ENCODE measurements around the gene QSER1. TPM values are rescaled to one million over a fixed set of nuclear protein-coding genes. Genes with fewer than 3 reads are reported as not detected.
"Not testable (repeated sequence)": the region's sequence is repeated elsewhere in the genome, so short reads cannot be mapped to it uniquely, and the experiment has no call there.

The QSER1 gene
- total and polyA plus RNA-seq, 2 experiments from 2014 or later: 4.5 to 32.1 TPM

DNA sequence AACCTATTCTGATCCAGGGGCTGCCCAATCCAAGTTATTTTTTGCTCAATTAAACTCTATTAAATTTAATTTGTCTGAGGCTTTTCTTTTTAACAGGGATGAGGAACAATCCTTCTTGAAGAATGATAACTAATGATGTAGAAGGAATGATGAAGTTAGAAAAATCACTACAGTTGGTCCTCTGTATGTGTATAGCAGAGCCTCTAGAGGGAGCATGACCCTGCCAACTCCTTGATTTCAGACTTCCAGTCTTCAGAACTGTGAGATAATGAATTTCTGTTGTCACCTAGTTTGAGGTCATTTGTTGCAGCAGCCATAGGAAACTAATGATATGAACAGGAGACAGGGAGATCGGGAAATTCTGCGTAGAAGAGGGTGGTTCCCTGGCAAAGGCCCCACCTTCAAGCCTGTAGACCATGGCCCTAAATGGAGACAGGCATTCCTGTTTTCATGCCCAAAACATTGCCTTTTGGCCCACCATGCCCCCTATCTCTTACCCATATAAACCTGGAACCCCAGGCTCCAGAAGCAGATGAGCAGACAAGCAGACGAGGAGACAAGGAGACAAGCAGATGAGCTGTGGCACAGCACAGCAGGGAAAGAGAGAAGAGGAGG lies 7.7 kb upstream of the QSER1 start:
- Histone ChIP-seq H3K4me1 (ENCODE audit: low read depth) (no peaks in the 10 kb centered on the region), H3K36me3 (no peaks in the 10 kb centered on the region), H3K9me3 (ENCODE audit: low read depth) (no peaks in the 10 kb centered on the region), H3K27me3 (no peaks in the 10 kb centered on the region), H3K4me3 (no peak overlapping the region), H3K27ac (no peak overlapping the region)
- TF ChIP-seq, protein P1, sequence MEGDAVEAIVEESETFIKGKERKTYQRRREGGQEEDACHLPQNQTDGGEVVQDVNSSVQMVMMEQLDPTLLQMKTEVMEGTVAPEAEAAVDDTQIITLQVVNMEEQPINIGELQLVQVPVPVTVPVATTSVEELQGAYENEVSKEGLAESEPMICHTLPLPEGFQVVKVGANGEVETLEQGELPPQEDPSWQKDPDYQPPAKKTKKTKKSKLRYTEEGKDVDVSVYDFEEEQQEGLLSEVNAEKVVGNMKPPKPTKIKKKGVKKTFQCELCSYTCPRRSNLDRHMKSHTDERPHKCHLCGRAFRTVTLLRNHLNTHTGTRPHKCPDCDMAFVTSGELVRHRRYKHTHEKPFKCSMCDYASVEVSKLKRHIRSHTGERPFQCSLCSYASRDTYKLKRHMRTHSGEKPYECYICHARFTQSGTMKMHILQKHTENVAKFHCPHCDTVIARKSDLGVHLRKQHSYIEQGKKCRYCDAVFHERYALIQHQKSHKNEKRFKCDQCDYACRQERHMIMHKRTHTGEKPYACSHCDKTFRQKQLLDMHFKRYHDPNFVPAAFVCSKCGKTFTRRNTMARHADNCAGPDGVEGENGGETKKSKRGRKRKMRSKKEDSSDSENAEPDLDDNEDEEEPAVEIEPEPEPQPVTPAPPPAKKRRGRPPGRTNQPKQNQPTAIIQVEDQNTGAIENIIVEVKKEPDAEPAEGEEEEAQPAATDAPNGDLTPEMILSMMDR (IDR thresholded peaks at IDR 0.05; ENCODE audit: low read depth, low read length): peak; percentile 71
- DNase-seq (ENCODE audit: low read depth in 1 of 2, low spot score in 1 of 2): peak; percentile 9 to 35

DNA sequence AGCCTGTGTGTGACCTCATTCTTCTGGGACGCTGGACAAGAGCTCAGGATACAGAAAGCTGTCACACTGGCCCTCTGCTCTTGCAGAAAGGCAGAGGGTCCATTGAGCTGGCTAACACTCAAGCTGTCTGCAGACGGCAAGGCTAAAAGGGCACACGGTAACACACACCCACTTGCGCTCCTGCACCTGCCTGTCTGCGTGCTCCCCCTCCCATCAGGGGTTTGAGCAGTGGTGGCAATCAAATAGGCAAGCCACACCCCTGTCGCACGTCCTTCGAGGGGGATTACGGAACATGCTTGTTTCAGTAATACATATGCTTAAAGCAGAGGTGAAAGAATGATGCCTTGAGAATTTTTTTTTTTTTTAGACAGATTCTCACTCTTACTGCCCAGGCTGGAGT lies 7.1 kb upstream of the QSER1 start:
- no peak for DNase-seq (ENCODE audit: low read depth in 1 of 2, low spot score in 1 of 2)
- H3K36me3 ChIP-seq: no peaks in the 10 kb centered on the region
- no peaks in the 10 kb centered on the region for H3K9me3 ChIP-seq (ENCODE audit: low read depth)
- no peak overlapping the region for H3K27ac ChIP-seq
- H3K4me3 ChIP-seq: no peak overlapping the region
- H3K4me1 ChIP-seq (ENCODE audit: low read depth): no peaks in the 10 kb centered on the region
- TF ChIP-seq, protein P1 (IDR thresholded peaks at IDR 0.05; ENCODE audit: low read depth, low read length): no peak
- no peaks in the 10 kb centered on the region for H3K27me3 ChIP-seq

DNA sequence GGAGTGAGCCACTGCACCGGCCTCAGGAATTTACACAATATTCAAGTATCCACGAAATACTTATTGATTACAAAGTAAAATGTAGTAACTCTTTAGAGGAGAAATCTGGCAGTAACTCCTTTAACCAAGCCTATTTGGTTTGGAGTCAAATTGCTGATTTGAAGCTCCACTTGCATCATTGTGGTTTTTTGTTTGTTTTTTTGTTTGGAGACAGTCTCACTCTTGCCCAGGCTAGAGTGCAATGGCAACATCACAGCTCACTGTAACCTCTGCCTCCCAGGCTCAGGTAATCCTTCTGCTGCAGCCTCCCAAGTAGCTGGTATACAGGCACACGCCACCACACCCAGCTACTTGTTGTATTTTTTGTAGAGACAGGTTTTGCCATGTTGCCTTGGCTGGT lies 6.4 kb upstream of the QSER1 start:
- Histone ChIP-seq H3K4me1 (ENCODE audit: low read depth) (no peaks in the 10 kb centered on the region), H3K27ac (no peak overlapping the region), H3K4me3 (no peak overlapping the region), H3K9me3 (ENCODE audit: low read depth) (no peaks in the 10 kb centered on the region), H3K27me3 (no peaks in the 10 kb centered on the region), H3K36me3 (no peaks in the 10 kb centered on the region)
- TF ChIP-seq, protein P1 (IDR thresholded peaks at IDR 0.05; ENCODE audit: low read depth, low read length): no peak
- DNase-seq (ENCODE audit: low read depth in 1 of 2, low spot score in 1 of 2): no peak

DNA sequence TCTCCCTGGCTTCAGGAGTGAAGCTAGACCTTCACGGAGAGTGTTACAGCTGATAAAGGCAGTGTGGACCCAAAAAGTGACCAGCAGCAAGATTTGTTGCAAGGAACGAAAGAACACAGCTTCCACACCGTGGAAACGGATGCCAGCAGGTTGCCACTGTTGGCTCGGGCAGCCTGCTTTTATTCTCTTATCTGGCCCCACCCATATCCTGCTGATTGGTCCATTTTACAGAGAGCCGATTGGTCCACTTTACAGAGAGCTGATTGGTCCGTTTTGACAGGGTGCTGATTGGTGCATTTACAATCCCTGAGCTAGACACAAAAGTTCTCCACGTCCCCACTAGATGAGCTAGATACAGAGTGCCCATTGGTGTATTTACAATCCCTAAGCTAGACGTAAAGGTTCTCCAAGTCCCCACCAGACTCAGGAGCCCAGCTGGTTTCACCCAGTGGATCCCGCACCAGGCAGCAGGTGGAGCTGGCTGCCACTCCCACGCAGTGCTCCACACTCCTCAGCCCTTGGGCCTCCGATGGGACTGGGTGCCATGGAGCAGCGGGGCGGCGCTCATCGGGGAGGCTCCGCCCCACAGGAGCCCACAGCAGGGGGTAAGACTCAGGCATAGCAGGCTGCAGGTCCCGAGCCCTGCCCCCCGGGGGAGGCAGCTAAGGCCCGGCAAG lies 4.8 kb upstream of the QSER1 start:
- H3K4me3 ChIP-seq; DNase-seq (ENCODE audit: low read depth in 1 of 2, low spot score in 1 of 2); H3K9me3 ChIP-seq (ENCODE audit: low read depth); H3K36me3 ChIP-seq; H3K27ac ChIP-seq; H3K4me1 ChIP-seq (ENCODE audit: low read depth); H3K27me3 ChIP-seq: not testable (repeated sequence)

DNA sequence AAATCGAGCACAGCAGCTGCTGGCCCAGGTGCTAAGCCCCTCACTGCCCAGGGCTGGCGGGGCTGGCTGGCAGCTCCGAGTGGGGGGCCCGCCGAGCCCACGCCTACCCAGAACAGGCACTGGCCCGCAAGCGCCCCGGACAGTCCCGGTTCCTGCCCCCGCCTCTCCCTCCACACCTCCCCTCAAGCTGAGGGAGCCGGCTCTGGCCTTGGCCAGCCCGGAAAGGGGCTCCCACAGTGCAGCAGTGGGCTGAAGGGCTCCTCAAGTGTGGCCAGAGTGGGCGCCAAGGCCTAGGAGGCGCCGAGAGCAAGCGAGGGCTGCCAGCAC lies 4.3 kb upstream of the QSER1 start:
- not testable (repeated sequence) for H3K27me3 ChIP-seq; H3K4me1 ChIP-seq (ENCODE audit: low read depth); H3K36me3 ChIP-seq

DNA sequence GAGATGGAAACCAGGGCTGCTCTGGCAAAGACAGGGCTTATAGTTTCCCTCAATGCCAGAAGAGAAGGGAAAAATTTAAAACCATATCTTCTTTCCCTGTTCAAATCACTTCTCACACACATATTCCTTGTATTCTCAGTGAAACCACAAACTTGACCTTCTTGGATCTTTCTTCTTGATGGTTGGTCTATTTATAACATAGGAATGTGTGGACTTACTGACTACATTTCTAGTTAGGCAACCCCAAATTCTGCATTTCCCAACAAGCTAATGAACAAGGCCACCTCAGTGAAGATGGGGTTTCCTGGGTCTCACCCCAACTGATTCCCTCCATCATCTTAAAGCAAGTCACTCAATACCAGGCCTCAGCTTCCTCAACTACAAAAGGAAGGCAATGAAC lies 3.8 kb upstream of the QSER1 start:
- peak in 1 of 2 donors; percentile 49 for DNase-seq (ENCODE audit: low read depth in 1 of 2, low spot score in 1 of 2)
- peaks cover 6% of the 10 kb centered on the region for H3K4me1 ChIP-seq (ENCODE audit: low read depth)
- TF ChIP-seq, protein P1 (IDR thresholded peaks at IDR 0.05; ENCODE audit: low read depth, low read length): no peak
- no peak overlapping the region for H3K4me3 ChIP-seq
- no peak overlapping the region for H3K27ac ChIP-seq
- H3K27me3 ChIP-seq: no peaks in the 10 kb centered on the region
- no peaks in the 10 kb centered on the region for H3K36me3 ChIP-seq
- no peaks in the 10 kb centered on the region for H3K9me3 ChIP-seq (ENCODE audit: low read depth)

More for the DNA sequence above, 4.3 kb upstream of the QSER1 start:
- not testable (repeated sequence) for DNase-seq (ENCODE audit: low read depth in 1 of 2, low spot score in 1 of 2); H3K27ac ChIP-seq; H3K9me3 ChIP-seq (ENCODE audit: low read depth); H3K4me3 ChIP-seq
